ENCODE data around the gene KCNB1. TPM values are rescaled to one million over a fixed set of nuclear protein-coding genes. Genes with fewer than 3 reads are reported as not detected.

The KCNB1 gene
- total RNA-seq, 1 donor from 2014 or later = 2.8 TPM

- TF ChIP-seq CTCF (conservative IDR thresholded peaks at IDR 0.05) = no peak
Observed at GRCh38 chr20:49361862-49362660, 120.4 kb downstream of the KCNB1 start.

GRCh38 chr20:49360242-49360968 lies 122.1 kb downstream of the KCNB1 start:
- Mint-ChIP-seq H3K4me1 (no peaks in the 10 kb centered on the region), H3K4me3 (no peak overlapping the region)
- no peak for TF ChIP-seq CTCF (conservative IDR thresholded peaks at IDR 0.05)

More at GRCh38 chr20:49361862-49362660, 120.4 kb downstream of the KCNB1 start:
- Mint-ChIP-seq H3K36me3 (ENCODE audit: low read depth) (no peaks in the 10 kb centered on the region), H3K9me3 (no peaks in the 10 kb centered on the region), H3K4me1 (no peaks in the 10 kb centered on the region), H3K27ac (ENCODE audit: unreplicated experiment) (no peak overlapping the region), H3K4me3 (no peak overlapping the region), H3K27me3 (ENCODE audit: low read depth) (peaks cover 8% of the 10 kb centered on the region)
- no peak for DNase-seq (ENCODE audit: low read depth, low spot score)

GRCh38 chr20:49356676-49357075 lies 125.8 kb downstream of the KCNB1 start:
- Mint-ChIP-seq H3K27ac (ENCODE audit: unreplicated experiment) (no peak overlapping the region), H3K9me3 (no peaks in the 10 kb centered on the region), H3K4me1 (no peaks in the 10 kb centered on the region), H3K36me3 (ENCODE audit: low read depth) (no peaks in the 10 kb centered on the region), H3K27me3 (ENCODE audit: low read depth) (peaks cover 6% of the 10 kb centered on the region), H3K4me3 (no peak overlapping the region)
- TF ChIP-seq CTCF (conservative IDR thresholded peaks at IDR 0.05) = no peak
- no peak for DNase-seq (ENCODE audit: low read depth, low spot score)

More at GRCh38 chr20:49360242-49360968, 122.1 kb downstream of the KCNB1 start:
- H3K27me3 Mint-ChIP-seq (ENCODE audit: low read depth) = peaks cover 3% of the 10 kb centered on the region
- no peak for DNase-seq (ENCODE audit: low read depth, low spot score)
- no peak overlapping the region for H3K27ac Mint-ChIP-seq (ENCODE audit: unreplicated experiment)
- H3K9me3 Mint-ChIP-seq = no peaks in the 10 kb centered on the region
- no peaks in the 10 kb centered on the region for H3K36me3 Mint-ChIP-seq (ENCODE audit: low read depth)

GRCh38 chr20:49354673-49355072 lies 127.8 kb downstream of the KCNB1 start:
- H3K9me3 Mint-ChIP-seq = no peaks in the 10 kb centered on the region
- DNase-seq (ENCODE audit: low read depth, low spot score) = no peak
- H3K27me3 Mint-ChIP-seq (ENCODE audit: low read depth) = peaks cover 11% of the 10 kb centered on the region
- TF ChIP-seq CTCF (conservative IDR thresholded peaks at IDR 0.05) = no peak
- H3K27ac Mint-ChIP-seq (ENCODE audit: unreplicated experiment) = no peak overlapping the region
- H3K36me3 Mint-ChIP-seq (ENCODE audit: low read depth) = no peaks in the 10 kb centered on the region
- H3K4me3 Mint-ChIP-seq = no peak overlapping the region
- no peaks in the 10 kb centered on the region for H3K4me1 Mint-ChIP-seq

- no peak overlapping the region for H3K27ac Mint-ChIP-seq (ENCODE audit: unreplicated experiment)
- TF ChIP-seq CTCF (conservative IDR thresholded peaks at IDR 0.05) = no peak
- H3K36me3 Mint-ChIP-seq (ENCODE audit: low read depth) = no peaks in the 10 kb centered on the region
- H3K27me3 Mint-ChIP-seq (ENCODE audit: low read depth) = peaks cover 14% of the 10 kb centered on the region
- H3K4me3 Mint-ChIP-seq = no peak overlapping the region
- H3K4me1 Mint-ChIP-seq = no peaks in the 10 kb centered on the region
- no peak for DNase-seq (ENCODE audit: low read depth, low spot score)
- H3K9me3 Mint-ChIP-seq = no peaks in the 10 kb centered on the region
Observed at GRCh38 chr20:49353348-49353747, 129.1 kb downstream of the KCNB1 start.

Data from neural crest cell (in vitro differentiated cells).